Ovary (tissue), 3 donors: ENCODE measurements around the gene UCKL1.

Experiments used
- POLR2A ChIP-seq: fragments of 450-650 bp; IDR thresholded peaks from one replicate; pipeline ENCODE4 v1.6.1; 2017; ENCODE audit warnings: antibody characterized with exemption, mild to moderate bottlenecking, moderate library complexity
- TF ChIP-seq, protein P1 (sequence below), 3 donors: fragments of 450-650 bp in 2 of 3; fragments of 200-600 bp in 1 of 3; IDR thresholded peaks; one replicate each; pipeline versions ENCODE4 v1.5.1 to v1.8.0; 2016 to 2022; ENCODE audit warnings: antibody characterized with exemption in 3 of 3, mild to moderate bottlenecking in 1 of 3
- donor health status: DM: no; HTN: no; CAD: no.

DNA sequence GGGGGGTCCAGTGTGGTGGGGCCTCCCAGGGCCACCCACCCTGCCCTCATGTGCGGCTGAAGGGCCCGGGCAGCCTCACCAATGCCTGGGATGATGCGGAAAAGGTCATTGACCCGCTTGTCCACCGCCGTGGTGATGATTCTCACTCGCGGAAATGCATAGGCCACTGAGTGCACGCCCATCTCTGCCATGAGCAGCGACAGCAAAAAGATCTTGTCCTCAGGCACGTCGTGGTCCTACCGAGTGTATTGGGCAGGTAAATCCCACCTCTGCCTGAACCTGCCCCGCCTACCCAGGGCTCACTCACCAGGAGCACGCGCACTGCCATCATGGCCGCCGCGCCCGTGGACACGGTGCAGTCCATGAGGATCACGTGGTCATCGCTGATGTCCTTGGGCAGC is 16.1 kb downstream of the UCKL1 start:
- TF ChIP-seq, protein P1, sequence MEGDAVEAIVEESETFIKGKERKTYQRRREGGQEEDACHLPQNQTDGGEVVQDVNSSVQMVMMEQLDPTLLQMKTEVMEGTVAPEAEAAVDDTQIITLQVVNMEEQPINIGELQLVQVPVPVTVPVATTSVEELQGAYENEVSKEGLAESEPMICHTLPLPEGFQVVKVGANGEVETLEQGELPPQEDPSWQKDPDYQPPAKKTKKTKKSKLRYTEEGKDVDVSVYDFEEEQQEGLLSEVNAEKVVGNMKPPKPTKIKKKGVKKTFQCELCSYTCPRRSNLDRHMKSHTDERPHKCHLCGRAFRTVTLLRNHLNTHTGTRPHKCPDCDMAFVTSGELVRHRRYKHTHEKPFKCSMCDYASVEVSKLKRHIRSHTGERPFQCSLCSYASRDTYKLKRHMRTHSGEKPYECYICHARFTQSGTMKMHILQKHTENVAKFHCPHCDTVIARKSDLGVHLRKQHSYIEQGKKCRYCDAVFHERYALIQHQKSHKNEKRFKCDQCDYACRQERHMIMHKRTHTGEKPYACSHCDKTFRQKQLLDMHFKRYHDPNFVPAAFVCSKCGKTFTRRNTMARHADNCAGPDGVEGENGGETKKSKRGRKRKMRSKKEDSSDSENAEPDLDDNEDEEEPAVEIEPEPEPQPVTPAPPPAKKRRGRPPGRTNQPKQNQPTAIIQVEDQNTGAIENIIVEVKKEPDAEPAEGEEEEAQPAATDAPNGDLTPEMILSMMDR (IDR thresholded peaks at IDR 0.05): no peak
- TF ChIP-seq POLR2A: no peak
